ENCODE measurements around the gene IGFBP3. TPM values are rescaled to one million over a fixed set of nuclear protein-coding genes. Genes with fewer than 3 reads are reported as not detected.

Gene IGFBP3
- total RNA-seq, 1 experiment from 2014 or later: 4.1 TPM

GRCh38 chr7:45915606-45916005, 5.5 kb downstream of the IGFBP3 start:
- H3K27ac ChIP-seq (ENCODE audit: low read depth, low read length): no peak overlapping the region
- CTCF ChIA-PET: no interaction called here
- H4K20me1 ChIP-seq (ENCODE audit: insufficient read depth): no peaks in the 10 kb centered on the region
- RAD21 ChIA-PET (ENCODE audit: low non-redundant PET in 1 of 2, low total read pairs in 2 of 2, uncharacterized antibody in 2 of 2, unreplicated experiment in 2 of 2): no interaction called here
- no peak for DNase-seq (ENCODE audit: low read depth, low spot score)
- H3K36me3 ChIP-seq (ENCODE audit: control insufficient read depth in 1 of 2, insufficient read depth in 2 of 2, low read length in 2 of 2): no peaks in the 10 kb centered on the region
- no peaks in the 10 kb centered on the region for H3K79me2 ChIP-seq (ENCODE audit: insufficient read depth, low read length)
- no TSS peak for BruUV-seq (replicated peaks)
- intact Hi-C loops (cut with micrococcal nuclease): no loop called here
- H3K9ac ChIP-seq (ENCODE audit: low read length): no peak overlapping the region
- H3K4me1 ChIP-seq (ENCODE audit: control insufficient read depth in 1 of 2, insufficient read depth in 2 of 2, low read length in 2 of 2): peaks cover 3 to 10% of the 10 kb centered on the region in 2 experiments; a peak in 2 of 4 replicates
- H2AFZ ChIP-seq (ENCODE audit: low read depth, low read length, poor library complexity, severe bottlenecking): no peak overlapping the region
- H3K4me2 ChIP-seq (ENCODE audit: low read length): no peak overlapping the region
- peaks cover 8% of the 10 kb centered on the region; the same call in 1 of the 2 replicates for H3K27me3 ChIP-seq (ENCODE audit: insufficient read depth, low read length)
- no peaks in the 10 kb centered on the region for H3K9me3 ChIP-seq (ENCODE audit: control insufficient read depth in 1 of 2, insufficient read depth in 1 of 2, low read depth in 1 of 2, low read length in 2 of 2)
- H3K9me2 ChIP-seq (ENCODE audit: insufficient read depth): no peaks in the 10 kb centered on the region
- no peak for ATAC-seq
- H3K4me3 ChIP-seq (replicated peaks in 1 of 2; ENCODE audit: low read depth in 1 of 2, low read length in 2 of 2): no peak overlapping the region
- TF ChIP-seq SP1 (IDR thresholded peaks at IDR 0.05; ENCODE audit: low read depth) (no peak), ELF1 (IDR thresholded peaks at IDR 0.05; ENCODE audit: borderline replicate concordance, low read depth) (no peak), YY1 (IDR thresholded peaks at IDR 0.05; ENCODE audit: extremely low read depth, insufficient replicate concordance, low read depth, low read length) (no peak), CBX3 (IDR thresholded peaks at IDR 0.05; ENCODE audit: low read depth) (no peak), ZNF274 (IDR thresholded peaks at IDR 0.05; ENCODE audit: low read depth, low read length) (no peak), CTCF (IDR thresholded peaks at IDR 0.05 in 2 of 3, conservative IDR thresholded peaks at IDR 0.05 in 1 of 3; ENCODE audit: borderline replicate concordance in 1 of 3, insufficient read depth in 1 of 3, low read depth in 2 of 3, low read length in 2 of 3) (no peak)
- POLR2A ChIA-PET: no interaction called here

- Histone ChIP-seq H3K27me3 (ENCODE audit: insufficient read depth, low read length) (peaks cover 4% of the 10 kb centered on the region; the same call in 1 of the 2 replicates), H4K20me1 (ENCODE audit: insufficient read depth) (no peaks in the 10 kb centered on the region), H2AFZ (ENCODE audit: low read depth, low read length, poor library complexity, severe bottlenecking) (no peak overlapping the region), H3K27ac (ENCODE audit: low read depth, low read length) (no peak overlapping the region), H3K9me3 (ENCODE audit: control insufficient read depth in 1 of 2, insufficient read depth in 1 of 2, low read depth in 1 of 2, low read length in 2 of 2) (no peaks in the 10 kb centered on the region), H3K9me2 (ENCODE audit: insufficient read depth) (no peaks in the 10 kb centered on the region), H3K4me1 (ENCODE audit: control insufficient read depth in 1 of 2, insufficient read depth in 2 of 2, low read length in 2 of 2) (peaks cover 0 to 4% of the 10 kb centered on the region in 2 experiments; a peak in 2 of 4 replicates), H3K4me3 (replicated peaks in 1 of 2; ENCODE audit: low read depth in 1 of 2, low read length in 2 of 2) (no peak overlapping the region), H3K4me2 (ENCODE audit: low read length) (no peak overlapping the region), H3K36me3 (ENCODE audit: control insufficient read depth in 1 of 2, insufficient read depth in 2 of 2, low read length in 2 of 2) (no peaks in the 10 kb centered on the region), H3K79me2 (ENCODE audit: insufficient read depth, low read length) (no peaks in the 10 kb centered on the region), H3K9ac (ENCODE audit: low read length) (no peak overlapping the region)
- POLR2A ChIA-PET: no interaction called here
- no peak for DNase-seq (ENCODE audit: low read depth, low spot score)
- TF ChIP-seq MAX (IDR thresholded peaks at IDR 0.05) (no peak), SIN3A (IDR thresholded peaks at IDR 0.05; ENCODE audit: low read depth) (no peak), ZBTB33 (IDR thresholded peaks at IDR 0.05; ENCODE audit: extremely low read depth, insufficient replicate concordance, low read length) (no peak), FOSL1 (IDR thresholded peaks at IDR 0.05; ENCODE audit: low read depth) (no peak), REST (IDR thresholded peaks at IDR 0.05; ENCODE audit: low read depth) (no peak), ELF1 (IDR thresholded peaks at IDR 0.05; ENCODE audit: borderline replicate concordance, low read depth) (no peak), TCF7L2 (IDR thresholded peaks at IDR 0.05; ENCODE audit: borderline replicate concordance, extremely low read depth, insufficient read depth, insufficient read length) (no peak)
- intact Hi-C loops (cut with micrococcal nuclease): no loop called here
- no TSS peak for BruUV-seq (replicated peaks)
- ATAC-seq: no peak
- CTCF ChIA-PET: interaction anchor here (1.0 to 2.0 kb wide), 2 partner anchors 8 to 1186 kb away, joined by 3 to 6 read pairs; no protein-coding TSS in a partner anchor
- RAD21 ChIA-PET (ENCODE audit: low non-redundant PET in 1 of 2, low total read pairs in 2 of 2, uncharacterized antibody in 2 of 2, unreplicated experiment in 2 of 2): no interaction called here
These were observed 6.2 kb downstream of the IGFBP3 start for GRCh38 chr7:45914911-45915310.

Data from HCT116 (cell line).